HAP-1 (cell line): Measurements from ENCODE around the gene OPTN.
"Not testable (repeated sequence)": the region's sequence is repeated elsewhere in the genome, so short reads cannot be mapped to it uniquely, and the experiment has no call there.

ENCODE experiments used
- DNase-seq, 2 experiments: peaks; one replicate each; pipeline ENCODE4 v3.0.0-alpha.2; 2016 to 2020; ENCODE audit warnings: low spot score in 2 of 2
- H3K27me3 ChIP-seq: fragments of 250-450 bp; sonication (Bioruptor Pico); 2 replicates; pipeline ENCODE4 v1.5.1; 2020; ENCODE audit warnings: low read depth, mild to moderate bottlenecking, moderate library complexity
- H3K36me3 ChIP-seq: fragments of 250-450 bp; sonication (Bioruptor Pico); replicated peaks from 2 replicates; pipeline ENCODE4 v1.5.1; 2020; ENCODE audit warnings: mild to moderate bottlenecking
- H3K4me1 ChIP-seq: fragments of 250-450 bp; sonication (Bioruptor Pico); 2 replicates; pipeline ENCODE4 v1.5.1; 2020; ENCODE audit warnings: mild to moderate bottlenecking
- H3K4me3 ChIP-seq: fragments of 250-450 bp; sonication (Bioruptor Pico); 2 replicates; pipeline ENCODE4 v1.5.1; 2020; ENCODE audit warnings: mild to moderate bottlenecking, moderate library complexity
- H3K9me3 ChIP-seq: fragments of 250-450 bp; sonication (Bioruptor Pico); 2 replicates; pipeline ENCODE4 v1.5.1; 2020; ENCODE audit warnings: mild to moderate bottlenecking, moderate library complexity
- in situ Hi-C: fragments of 300-500 bp; cut with MboI; formaldehyde crosslinking; loops from 3 replicates; pipeline ENCODE4 v1.14.3; 2020; ENCODE audit warnings: low sequenced_read_pairs, inconsistent platforms, mixed read lengths

OPTN gene

GRCh38 chr10:13074563-13075451 is 25.2 kb upstream of the OPTN start:
- H3K36me3 ChIP-seq, result no peaks in the 10 kb centered on the region
- no peaks in the 10 kb centered on the region; the same call in 1 of the 2 replicates for H3K9me3 ChIP-seq
- H3K4me3 ChIP-seq, result no peak overlapping the region
- H3K27me3 ChIP-seq, result peaks cover 4% of the 10 kb centered on the region
- no peaks in the 10 kb centered on the region for H3K4me1 ChIP-seq
- DNase-seq, result peak; percentile 72 to 83
- in situ Hi-C loops, result loop anchor here (25.0 kb wide), 2 partner anchors 363 to 813 kb away; no protein-coding TSS in a partner anchor

- in situ Hi-C loops, result no loop called here
- Histone ChIP-seq H3K9me3 (0 out of 2 replicates have a peak, but pooled peaks cover 3% of the 10 kb centered on the region), H3K4me3 (no peak overlapping the region), H3K4me1 (no peaks in the 10 kb centered on the region), H3K27me3 (peaks cover 4% of the 10 kb centered on the region), H3K36me3 (no peaks in the 10 kb centered on the region)
- no peak for DNase-seq
Observed at GRCh38 chr10:13078912-13079775, 20.8 kb upstream of the OPTN start.

- H3K27me3 ChIP-seq, result peaks cover 4% of the 10 kb centered on the region
- no peak overlapping the region for H3K4me3 ChIP-seq
- no peak for DNase-seq
- in situ Hi-C loops, result no loop called here
- H3K4me1 ChIP-seq, result no peaks in the 10 kb centered on the region
- 0 out of 2 replicates have a peak, but pooled peaks cover 3% of the 10 kb centered on the region for H3K9me3 ChIP-seq
- no peaks in the 10 kb centered on the region for H3K36me3 ChIP-seq
Observed at GRCh38 chr10:13079776-13080050, 20.2 kb upstream of the OPTN start.

- Histone ChIP-seq H3K9me3 (peaks cover 7% of the 10 kb centered on the region; the same call in 1 of the 2 replicates), H3K4me3 (no peak overlapping the region), H3K27me3 (peaks cover 4% of the 10 kb centered on the region), H3K36me3 (no peaks in the 10 kb centered on the region), H3K4me1 (no peaks in the 10 kb centered on the region)
- no peak for DNase-seq
- in situ Hi-C loops, result no loop called here
Observed at GRCh38 chr10:13080643-13081042, 19.3 kb upstream of the OPTN start.

GRCh38 chr10:13083700-13084099 is 16.3 kb upstream of the OPTN start:
- in situ Hi-C loops, H3K36me3 ChIP-seq, DNase-seq, H3K4me1 ChIP-seq, H3K4me3 ChIP-seq, H3K27me3 ChIP-seq, H3K9me3 ChIP-seq: not testable (repeated sequence)

GRCh38 chr10:13086056-13086455 is 13.9 kb upstream of the OPTN start:
- Histone ChIP-seq H3K4me3 (no peak overlapping the region), H3K4me1 (peaks cover 4% of the 10 kb centered on the region), H3K36me3 (no peaks in the 10 kb centered on the region), H3K27me3 (no peaks in the 10 kb centered on the region), H3K9me3 (peaks cover 7% of the 10 kb centered on the region; the same call in 1 of the 2 replicates)
- peak in 1 of 2 experiments; percentile 29 for DNase-seq
- in situ Hi-C loops, result no loop called here

GRCh38 chr10:13087601-13087985 is 12.4 kb upstream of the OPTN start:
- no peak overlapping the region for H3K4me3 ChIP-seq
- H3K9me3 ChIP-seq, result peaks cover 7% of the 10 kb centered on the region; the same call in 1 of the 2 replicates
- no peaks in the 10 kb centered on the region for H3K27me3 ChIP-seq
- in situ Hi-C loops, result no loop called here
- H3K36me3 ChIP-seq, result no peaks in the 10 kb centered on the region
- DNase-seq, result no peak
- H3K4me1 ChIP-seq, result peaks cover 4% of the 10 kb centered on the region

GRCh38 chr10:13087986-13088618 is 11.9 kb upstream of the OPTN start:
- Histone ChIP-seq H3K4me3 (no peak overlapping the region), H3K36me3 (no peaks in the 10 kb centered on the region), H3K4me1 (peaks cover 4% of the 10 kb centered on the region), H3K27me3 (no peaks in the 10 kb centered on the region), H3K9me3 (peaks cover 5% of the 10 kb centered on the region; the same call in 1 of the 2 replicates)
- in situ Hi-C loops, result no loop called here
- DNase-seq, result no peak

- Histone ChIP-seq H3K27me3 (no peaks in the 10 kb centered on the region), H3K9me3 (peaks cover 4% of the 10 kb centered on the region; the same call in 1 of the 2 replicates), H3K36me3 (no peaks in the 10 kb centered on the region), H3K4me3 (no peak overlapping the region), H3K4me1 (peaks cover 4% of the 10 kb centered on the region)
- no peak for DNase-seq
- in situ Hi-C loops, result no loop called here
Observed at GRCh38 chr10:13089345-13089744, 10.6 kb upstream of the OPTN start.

- DNase-seq, result no peak
- H3K27me3 ChIP-seq, result no peaks in the 10 kb centered on the region
- H3K4me1 ChIP-seq, result peaks cover 4% of the 10 kb centered on the region
- H3K9me3 ChIP-seq, result peaks cover 1% of the 10 kb centered on the region; the same call in 1 of the 2 replicates
- no peak overlapping the region for H3K4me3 ChIP-seq
- H3K36me3 ChIP-seq, result no peaks in the 10 kb centered on the region
- in situ Hi-C loops, result no loop called here
Observed at GRCh38 chr10:13090289-13090688, 9.7 kb upstream of the OPTN start.

- Histone ChIP-seq H3K36me3 (no peaks in the 10 kb centered on the region), H3K9me3 (no peaks in the 10 kb centered on the region), H3K4me1 (no peaks in the 10 kb centered on the region), H3K27me3 (no peaks in the 10 kb centered on the region), H3K4me3 (no peak overlapping the region)
- no peak for DNase-seq
- in situ Hi-C loops, result no loop called here
Observed at GRCh38 chr10:13091801-13092200, 8.2 kb upstream of the OPTN start.

- no peak overlapping the region for H3K4me3 ChIP-seq
- H3K36me3 ChIP-seq, result no peaks in the 10 kb centered on the region
- H3K27me3 ChIP-seq, result no peaks in the 10 kb centered on the region
- no peaks in the 10 kb centered on the region for H3K4me1 ChIP-seq
- no peaks in the 10 kb centered on the region for H3K9me3 ChIP-seq
- no peak for DNase-seq
- in situ Hi-C loops, result no loop called here
Observed at GRCh38 chr10:13092291-13093102, 7.5 kb upstream of the OPTN start.

GRCh38 chr10:13094082-13094481 is 5.9 kb upstream of the OPTN start:
- in situ Hi-C loops, result not testable (repeated sequence)

More at GRCh38 chr10:13094082-13094481, 5.9 kb upstream of the OPTN start:
- H3K4me1 ChIP-seq, DNase-seq, H3K27me3 ChIP-seq, H3K9me3 ChIP-seq, H3K4me3 ChIP-seq, H3K36me3 ChIP-seq: not testable (repeated sequence)
